H9 (cell line): ENCODE measurements around the gene MOCS1. TPM values are rescaled to one million over a fixed set of nuclear protein-coding genes. Genes with fewer than 3 reads are reported as not detected.

ENCODE experiments used
- DNase-seq: peaks from one replicate; pipeline ENCODE4 v3.0.0-alpha.2; 2017
- H2AFZ ChIP-seq: one replicate; pipeline ENCODE4 v1.6.1; 2013; ENCODE audit warnings: mild to moderate bottlenecking, low read length, control low read depth, moderate library complexity
- H2AK5ac ChIP-seq: 2 replicates; pipeline ENCODE4 v1.6.1; 2013; ENCODE audit warnings: low read length, control low read depth, mixed read lengths; ENCODE audit not compliant: insufficient read length
- H2BK120ac ChIP-seq: one replicate; pipeline ENCODE4 v1.6.1; 2013; ENCODE audit warnings: low read depth, mild to moderate bottlenecking, low read length, control low read depth, inconsistent platforms; ENCODE audit not compliant: poor library complexity, severe bottlenecking
- H2BK12ac ChIP-seq: 2 replicates; pipeline ENCODE4 v1.6.1; 2013; ENCODE audit warnings: low read length, control low read depth, mixed read lengths, low read depth; ENCODE audit not compliant: insufficient read length
- H2BK15ac ChIP-seq: 2 replicates; pipeline ENCODE4 v1.6.1; 2013; ENCODE audit warnings: low read depth, low read length, control low read depth
- H2BK20ac ChIP-seq: one replicate; pipeline ENCODE4 v1.6.1; 2013; ENCODE audit warnings: low read depth, mild to moderate bottlenecking, low read length, control low read depth, inconsistent platforms; ENCODE audit not compliant: poor library complexity, severe bottlenecking
- H2BK5ac ChIP-seq: 2 replicates; pipeline ENCODE4 v1.6.1; 2013; ENCODE audit warnings: low read length, control low read depth, mixed read lengths; ENCODE audit not compliant: insufficient read length
- H3K14ac ChIP-seq: 2 replicates; pipeline ENCODE4 v1.6.1; 2013; ENCODE audit warnings: low read length, control low read depth; ENCODE audit not compliant: insufficient read depth
- H3K18ac ChIP-seq: 2 replicates; pipeline ENCODE4 v1.6.1; 2013; ENCODE audit warnings: low read depth, mild to moderate bottlenecking, mixed read lengths, low read length, control low read depth; ENCODE audit not compliant: insufficient read length
- H3K23ac ChIP-seq: 2 replicates; pipeline ENCODE4 v1.6.1; 2013; ENCODE audit warnings: low read length, control low read depth, mixed read lengths, low read depth; ENCODE audit not compliant: insufficient read length
- H3K23me2 ChIP-seq: 2 replicates; pipeline ENCODE4 v1.6.1; 2013; ENCODE audit warnings: low read depth, mild to moderate bottlenecking, mixed read lengths, low read length, control low read depth; ENCODE audit not compliant: insufficient read length, poor library complexity, severe bottlenecking
- H3K27ac ChIP-seq: 2 replicates; pipeline ENCODE4 v1.5.1; 2013; ENCODE audit warnings: low read length, control low read depth, mixed read lengths, low read depth; ENCODE audit not compliant: insufficient read length
- H3K27me3 ChIP-seq: 2 replicates; pipeline ENCODE4 v1.6.1; 2013; ENCODE audit warnings: low read length, control low read depth, inconsistent platforms; ENCODE audit not compliant: insufficient read depth
- H3K4ac ChIP-seq: 2 replicates; pipeline ENCODE4 v1.6.1; 2013; ENCODE audit warnings: low read depth, mild to moderate bottlenecking, control low read depth, inconsistent platforms, low read length, moderate library complexity
- H3K4me1 ChIP-seq: 2 replicates; pipeline ENCODE4 v1.6.1; 2013; ENCODE audit warnings: low read length, control low read depth, inconsistent platforms; ENCODE audit not compliant: insufficient read depth
- H3K4me2 ChIP-seq: 2 replicates; pipeline ENCODE4 v1.6.1; 2013; ENCODE audit warnings: low read length, control low read depth, mixed read lengths; ENCODE audit not compliant: insufficient read length, insufficient read depth
- H3K56ac ChIP-seq: 2 replicates; pipeline ENCODE4 v1.6.1; 2013; ENCODE audit warnings: low read depth, mild to moderate bottlenecking, mixed read lengths, low read length, control low read depth; ENCODE audit not compliant: insufficient read length
- H3K79me1 ChIP-seq: 2 replicates; pipeline ENCODE4 v1.6.1; 2013; ENCODE audit warnings: low read depth, mild to moderate bottlenecking, moderate library complexity, low read length, control low read depth, inconsistent platforms; ENCODE audit not compliant: insufficient read depth, poor library complexity, severe bottlenecking
- H3K79me2 ChIP-seq: 2 replicates; pipeline ENCODE4 v1.6.1; 2013; ENCODE audit warnings: low read length, control low read depth, inconsistent platforms; ENCODE audit not compliant: insufficient read depth
- H3K9ac ChIP-seq: 2 replicates; pipeline ENCODE4 v1.6.1; 2013; ENCODE audit warnings: low read length, control low read depth, mixed read lengths; ENCODE audit not compliant: insufficient read length; ENCODE audit errors: extremely low read depth
- H3K9me3 ChIP-seq: one replicate; pipeline ENCODE4 v1.6.1; 2013; ENCODE audit warnings: low read depth, low read length, inconsistent platforms; ENCODE audit not compliant: control insufficient read depth
- H3T11ph ChIP-seq: one replicate; pipeline ENCODE4 v1.6.1; 2013; ENCODE audit warnings: mild to moderate bottlenecking, low read length, control low read depth, inconsistent platforms
- H4K20me1 ChIP-seq: one replicate; pipeline ENCODE4 v1.6.1; 2013; ENCODE audit not compliant: control insufficient read depth, insufficient read length, insufficient read depth
- H4K5ac ChIP-seq: 2 replicates; pipeline ENCODE4 v1.6.1; 2013; ENCODE audit warnings: low read depth, mild to moderate bottlenecking, mixed read lengths, low read length, control low read depth; ENCODE audit not compliant: insufficient read length
- H4K8ac ChIP-seq: replicated peaks from 2 replicates; pipeline ENCODE4 v1.6.1; 2013; ENCODE audit warnings: low read length, control low read depth, mixed read lengths, low read depth; ENCODE audit not compliant: insufficient read length
- H4K91ac ChIP-seq: 2 replicates; pipeline ENCODE4 v1.6.1; 2013; ENCODE audit warnings: low read depth, mild to moderate bottlenecking, moderate library complexity, mixed read lengths, low read length, control low read depth; ENCODE audit not compliant: insufficient read length
- H3K27ac Mint-ChIP-seq, 3 experiments: 2 replicates in 2 of 3; 3 replicates in 1 of 3; pipeline ENCODE4 v1.8.0; 2020 to 2021; ENCODE audit warnings: mixed read lengths in 3 of 3, mild to moderate bottlenecking in 1 of 3, moderate library complexity in 1 of 3
- H3K27me3 Mint-ChIP-seq: 2 replicates; pipeline ENCODE4 v1.8.0; 2021; ENCODE audit warnings: low read depth, mild to moderate bottlenecking, moderate library complexity, mixed read lengths
- H3K36me3 Mint-ChIP-seq, 3 experiments: 2 replicates in 2 of 3; 3 replicates in 1 of 3; pipeline ENCODE4 v1.8.0; 2020 to 2021; ENCODE audit warnings: low read depth in 3 of 3, mixed read lengths in 3 of 3; ENCODE audit not compliant: insufficient read depth in 1 of 3
- H3K4me1 Mint-ChIP-seq, 2 experiments: 2 replicates each; pipeline ENCODE4 v1.8.0; 2020; ENCODE audit warnings: mixed read lengths in 2 of 2
- H3K4me3 Mint-ChIP-seq, 2 experiments: 2 replicates in 1 of 2; 3 replicates in 1 of 2; pipeline ENCODE4 v1.8.0; 2020 to 2021; ENCODE audit warnings: mild to moderate bottlenecking in 2 of 2, mixed read lengths in 2 of 2, moderate library complexity in 1 of 2
- H3K9me3 Mint-ChIP-seq, 2 experiments: 2 replicates in 1 of 2; 3 replicates in 1 of 2; pipeline ENCODE4 v1.8.0; 2020; ENCODE audit warnings: mild to moderate bottlenecking in 2 of 2, mixed read lengths in 2 of 2, moderate library complexity in 1 of 2
- CTCF ChIP-seq: fragments of 200-600 bp; sonication (generic); conservative IDR thresholded peaks from 3 replicates; pipeline ENCODE4 v1.8.0; 2021; ENCODE audit warnings: antibody characterized with exemption, mild to moderate bottlenecking
- WGBS: extraction: QIAGEN DNeasy Blood & Tissue Kit; methylation state at CpG from one replicate; pipeline ENCODE4 v1.1.7; 2013; ENCODE audit warnings: missing lambda C conversion rate, low lambda C conversion rate, mixed read lengths; ENCODE audit not compliant: insufficient read length; ENCODE audit errors: extremely low coverage; 5-methylcytosine and 5-hydroxymethylcytosine counted together
- total RNA-seq: library from RNA; stranded (reverse); gene quantifications from 2 replicates; pipeline ENCODE4 v1.2.1, GENCODE V29; 2021

The MOCS1 gene
- total RNA-seq, 1 experiment from 2014 or later: 15.2 TPM

- H3T11ph ChIP-seq: no peak overlapping the region
- no peak overlapping the region for H3K23ac ChIP-seq
- no peaks in the 10 kb centered on the region for H3K4me1 ChIP-seq
- no peak overlapping the region for H3K18ac ChIP-seq
- no peak overlapping the region for H3K4ac ChIP-seq
- H3K9ac ChIP-seq: no peak overlapping the region
- no peak for TF ChIP-seq CTCF
- H3K79me1 ChIP-seq: no peaks in the 10 kb centered on the region
- H2BK5ac ChIP-seq: no peak overlapping the region
- H2AK5ac ChIP-seq: no peak overlapping the region
- H2BK15ac ChIP-seq: no peak overlapping the region
- H3K9me3 Mint-ChIP-seq: peaks cover 11 to 15% of the 10 kb centered on the region in 2 experiments
- H3K9me3 ChIP-seq: no peaks in the 10 kb centered on the region
- H3K4me1 Mint-ChIP-seq: no peaks in the 10 kb centered on the region
- H3K79me2 ChIP-seq: no peaks in the 10 kb centered on the region
- H4K5ac ChIP-seq: no peak overlapping the region
- H3K14ac ChIP-seq: no peak overlapping the region
- no peaks in the 10 kb centered on the region for H3K23me2 ChIP-seq
- H3K4me2 ChIP-seq: no peak overlapping the region
- H4K91ac ChIP-seq: no peak overlapping the region
- no peaks in the 10 kb centered on the region for H3K27me3 Mint-ChIP-seq
- no peak overlapping the region for H2AFZ ChIP-seq
- H3K27me3 ChIP-seq: no peaks in the 10 kb centered on the region
- H3K27ac Mint-ChIP-seq: peak overlapping the region in 1 of 3 experiments; percentile 61; a peak in 2 of 7 replicates
- H3K27ac ChIP-seq: no peak overlapping the region
- H4K8ac ChIP-seq: no peak overlapping the region
- DNase-seq: no peak
- no peak overlapping the region for H2BK12ac ChIP-seq
- peaks cover 20 to 58% (median 53%) of the 10 kb centered on the region in 3 experiments for H3K36me3 Mint-ChIP-seq
- WGBS: no CpG with 5 or more reads among the region's 5 CpGs
- no peaks in the 10 kb centered on the region for H4K20me1 ChIP-seq
- H2BK20ac ChIP-seq: no peak overlapping the region
- H3K56ac ChIP-seq: no peak overlapping the region
- no peak overlapping the region for H3K4me3 Mint-ChIP-seq
- no peak overlapping the region for H2BK120ac ChIP-seq
These were observed 10.9 kb downstream of the MOCS1 start for GRCh38 chr6:39923394-39923793.
